Aorta (tissue), 5 donors: ENCODE measurements around the gene NTHL1. TPM values are rescaled to one million over a fixed set of nuclear protein-coding genes. Genes with fewer than 3 reads are reported as not detected.
A peak's percentile ranks its signal among the peaks of the same experiment; 100 is the strongest.

Source experiments
- ATAC-seq: fragments of 200-7000 bp; cut with Tn5 transposase; one replicate; pipeline ENCODE4 v1.9.1; 2022; ENCODE audit warnings: moderate library complexity; ENCODE audit not compliant: low FRiP score
- DNase-seq, 2 donors: peaks; one replicate each; pipeline ENCODE4 v3.0.0-alpha.2; 2020
- H3K27ac ChIP-seq, 2 donors: one replicate each; pipeline ENCODE4 v1.5.1; 2013; ENCODE audit warnings: low read length in 2 of 2, mild to moderate bottlenecking in 2 of 2, moderate library complexity in 2 of 2, control low read depth in 1 of 2, inconsistent platforms in 1 of 2, low read depth in 1 of 2
- H3K27me3 ChIP-seq, 2 donors: one replicate each; pipeline ENCODE4 v1.6.1; 2013; ENCODE audit warnings: control low read depth in 1 of 2, low read length in 1 of 2, mild to moderate bottlenecking in 1 of 2, moderate library complexity in 1 of 2; ENCODE audit not compliant: insufficient read depth in 2 of 2, control insufficient read depth in 1 of 2
- H3K36me3 ChIP-seq, 2 donors: one replicate each; pipeline ENCODE4 v1.6.1; 2013; ENCODE audit warnings: control low read depth in 1 of 2, low read length in 1 of 2, mild to moderate bottlenecking in 1 of 2; ENCODE audit not compliant: insufficient read depth in 2 of 2, control insufficient read depth in 1 of 2
- H3K4me1 ChIP-seq, 2 donors: one replicate each; pipeline ENCODE4 v1.6.1; 2013; ENCODE audit warnings: low read length in 2 of 2, control low read depth in 1 of 2, mild to moderate bottlenecking in 1 of 2, moderate library complexity in 1 of 2; ENCODE audit not compliant: insufficient read depth in 2 of 2, control insufficient read depth in 1 of 2
- H3K4me3 ChIP-seq, 2 donors: one replicate each; pipeline ENCODE4 v1.5.1; 2013; ENCODE audit warnings: low read length in 2 of 2, control low read depth in 1 of 2, mild to moderate bottlenecking in 1 of 2
- H3K9me3 ChIP-seq: one replicate; pipeline ENCODE4 v1.6.1; 2013; ENCODE audit warnings: mild to moderate bottlenecking, low read length; ENCODE audit not compliant: control insufficient read depth
- WGBS, 2 donors: extraction: QIAGEN DNeasy Blood & Tissue Kit; methylation state at CpG; one replicate each; pipeline ENCODE4 v1.1.7; 2013; 5-methylcytosine and 5-hydroxymethylcytosine counted together
- intact Hi-C, 2 donors: fragments of 100-400 bp; cut with DNase I; formaldehyde crosslinking; loops; one replicate each; pipeline versions ENCODE4 v1.14.2 to v1.15.0; 2022
- polyA plus RNA-seq, 2 donors: library from polyadenylated mRNA; stranded (reverse); fragments of 200-250 nt; gene quantifications; one replicate each; pipeline ENCODE4 v1.2.3, GENCODE V29; 2013
- total RNA-seq, 2 donors: library from RNA; stranded (reverse); fragmentation: NEBNext Ultra II Directional; extraction: Animal tissue kit (Norgen Biotek cat#: 25700); gene quantifications; one replicate each; pipeline ENCODE4 v1.2.1, GENCODE V29; 2021
- donor health status: healthy with polysubstance abuse.
- donor health status: Bipolar disorder and iron deficiency.
- donor health status: DM: no; HTN: no; CAD: no.
- donor health status: DM: no; HTN: no; CAD: no.
- donor health status: DM: yes; HTN: yes; CAD: no.

NTHL1 gene
- total and polyA plus RNA-seq, 4 donors, result 7.4 to 33.8 (median 18.6) TPM

- no peaks in the 10 kb centered on the region for H3K4me1 ChIP-seq
- DNase-seq (no peak), ATAC-seq (no peak)
- intact Hi-C loops, result no loop called here
- no peak overlapping the region for H3K27ac ChIP-seq
- 84 to 88% methylated on average over 14 of the region's 14 CpGs for WGBS, 2 donors
- H3K36me3 ChIP-seq, result no peaks in the 10 kb centered on the region
- H3K27me3 ChIP-seq, result no peaks in the 10 kb centered on the region
- no peaks in the 10 kb centered on the region for H3K9me3 ChIP-seq
- H3K4me3 ChIP-seq, result no peak overlapping the region
Observed at GRCh38 chr16:2025251-2025650, 22.4 kb downstream of the NTHL1 start.

DNA sequence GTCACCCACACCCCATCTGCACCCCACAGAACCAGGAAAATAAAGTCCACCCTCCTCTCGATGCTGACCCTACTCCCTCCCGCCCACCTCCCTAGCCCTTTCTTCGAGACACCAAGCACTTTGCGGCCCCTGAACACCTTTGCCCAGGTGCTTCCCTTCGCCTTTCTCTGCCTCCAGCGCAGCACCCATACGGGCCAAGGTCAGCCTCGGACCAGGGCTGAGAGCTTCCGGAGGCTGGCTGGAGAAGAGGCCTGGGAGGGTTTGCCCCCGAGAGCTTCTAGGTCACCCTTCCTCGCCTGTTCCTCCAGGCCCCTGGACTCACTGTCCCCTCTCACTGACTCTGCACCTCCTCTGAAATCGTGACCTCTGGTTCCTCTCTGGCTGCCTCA, 23.6 kb downstream of the NTHL1 start:
- ATAC-seq (no peak), DNase-seq (no peak)
- no peak overlapping the region for H3K27ac ChIP-seq
- H3K27me3 ChIP-seq, result no peaks in the 10 kb centered on the region
- H3K36me3 ChIP-seq, result no peaks in the 10 kb centered on the region
- H3K4me3 ChIP-seq, result no peak overlapping the region
- intact Hi-C loops, result loop anchor here (5.0 kb wide), 2 partner anchors 63 to 128 kb away; no protein-coding TSS in a partner anchor
- no peaks in the 10 kb centered on the region for H3K4me1 ChIP-seq
- no peaks in the 10 kb centered on the region for H3K9me3 ChIP-seq
- 91 to 98% methylated on average over 12 of the region's 12 CpGs for WGBS, 2 donors

- ATAC-seq (peak; percentile 95), DNase-seq (peak; percentile 94 to 99)
- H3K36me3 ChIP-seq, result no peaks in the 10 kb centered on the region
- H3K4me1 ChIP-seq, result no peaks in the 10 kb centered on the region
- intact Hi-C loops, result loop anchor here (5.0 kb wide), 2 partner anchors 64 to 129 kb away; no protein-coding TSS in a partner anchor
- H3K9me3 ChIP-seq, result no peaks in the 10 kb centered on the region
- 18 to 22% methylated on average over 41 to 53 of the region's 53 CpGs for whole genome bisulfite sequencing, 2 donors
- no peak overlapping the region for H3K4me3 ChIP-seq
- H3K27me3 ChIP-seq, result no peaks in the 10 kb centered on the region
- H3K27ac ChIP-seq, result no peak overlapping the region
Observed at GRCh38 chr16:2023092-2024031, 24.3 kb downstream of the NTHL1 start.

DNA sequence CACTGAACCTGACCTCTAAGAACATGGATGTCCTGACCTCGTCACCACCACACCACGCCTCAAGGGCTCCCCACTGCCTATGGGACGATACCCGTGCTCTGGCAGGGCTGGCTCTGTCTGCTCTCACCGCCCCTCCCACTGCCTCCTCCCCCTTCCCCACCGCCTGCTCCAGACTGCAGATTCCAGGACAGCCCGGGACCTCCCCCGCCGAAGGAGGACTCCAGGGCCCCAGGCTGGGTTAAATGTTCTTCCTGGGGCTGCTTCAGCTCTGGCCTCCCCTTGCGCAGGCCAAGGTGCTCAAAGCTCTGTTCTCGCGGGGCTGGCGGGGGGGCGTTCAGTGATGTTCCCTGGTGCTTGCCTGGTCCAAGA, 24.9 kb downstream of the NTHL1 start:
- H3K27me3 ChIP-seq, result no peaks in the 10 kb centered on the region
- H3K27ac ChIP-seq, result no peak overlapping the region
- intact Hi-C loops, result loop anchor here (1.0 to 5.0 kb wide), 3 partner anchors 65 to 130 kb away; no protein-coding TSS in a partner anchor

DNA sequence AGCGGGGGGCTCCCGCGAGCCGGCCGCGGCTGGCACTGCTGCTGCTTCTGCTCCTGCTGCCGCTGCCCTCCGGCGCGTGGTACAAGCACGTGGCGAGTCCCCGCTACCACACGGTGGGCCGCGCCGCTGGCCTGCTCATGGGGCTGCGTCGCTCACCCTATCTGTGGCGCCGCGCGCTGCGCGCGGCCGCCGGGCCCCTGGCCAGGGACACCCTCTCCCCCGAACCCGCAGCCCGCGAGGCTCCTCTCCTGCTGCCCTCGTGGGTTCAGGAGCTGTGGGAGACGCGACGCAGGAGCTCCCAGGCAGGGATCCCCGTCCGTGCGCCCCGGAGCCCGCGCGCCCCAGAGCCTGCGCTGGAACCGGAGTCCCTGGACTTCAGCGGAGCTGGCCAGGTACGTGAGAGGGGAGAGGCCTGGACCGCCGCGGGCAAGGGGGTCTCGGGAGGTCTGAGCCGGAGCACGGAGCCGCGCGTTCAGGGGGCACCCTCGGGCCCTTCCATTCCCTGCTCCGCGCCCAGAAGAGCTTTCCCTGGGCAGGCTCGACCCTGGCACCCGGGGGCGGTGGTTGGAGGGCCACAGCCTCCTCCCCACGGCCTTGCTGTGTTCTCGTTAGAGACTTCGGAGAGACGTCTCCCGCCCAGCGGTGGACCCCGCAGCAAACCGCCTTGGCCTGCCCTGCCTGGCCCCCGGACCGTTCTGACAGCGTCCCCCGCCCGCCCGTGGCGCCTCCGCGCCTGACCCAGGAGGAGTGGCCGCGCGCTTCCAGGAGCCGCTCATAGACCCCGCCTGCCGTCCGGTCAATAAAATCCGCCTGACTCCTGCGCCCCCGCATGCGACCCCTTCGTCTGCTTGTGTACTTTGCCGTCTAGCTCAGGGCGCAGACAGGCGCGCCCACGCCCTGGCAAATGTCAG, 27.5 kb downstream of the NTHL1 start:
- no peaks in the 10 kb centered on the region for H3K36me3 ChIP-seq
- H3K27me3 ChIP-seq, result no peaks in the 10 kb centered on the region
- ATAC-seq (no peak), DNase-seq (no peak)
- no peaks in the 10 kb centered on the region for H3K9me3 ChIP-seq
- intact Hi-C loops, result loop anchor here (5.0 kb wide), 2 partner anchors 67 to 132 kb away; no protein-coding TSS in a partner anchor
- no peaks in the 10 kb centered on the region for H3K4me1 ChIP-seq
- no peak overlapping the region for H3K27ac ChIP-seq
- WGBS, 2 donors, result 1 to 2% methylated on average over 87 to 96 of the region's 96 CpGs
- no peak overlapping the region for H3K4me3 ChIP-seq

More for the DNA sequence above, 24.9 kb downstream of the NTHL1 start:
- WGBS, 2 donors, result 1% methylated on average over 14 of the region's 14 CpGs
- no peaks in the 10 kb centered on the region for H3K4me1 ChIP-seq
- H3K36me3 ChIP-seq, result no peaks in the 10 kb centered on the region
- H3K4me3 ChIP-seq, result no peak overlapping the region
- DNase-seq (no peak), ATAC-seq (peak; percentile 42)
- H3K9me3 ChIP-seq, result no peaks in the 10 kb centered on the region

- ATAC-seq (no peak), DNase-seq (no peak)
- Histone ChIP-seq H3K27me3 (no peaks in the 10 kb centered on the region), H3K4me1 (no peaks in the 10 kb centered on the region), H3K27ac (no peak within 1 kb of the TSS), H3K36me3 (no peaks in the 10 kb centered on the region), H3K9me3 (no peaks in the 10 kb centered on the region), H3K4me3 (no peak within 1 kb of the TSS)
- WGBS, 2 donors, result 3% methylated on average over 21 to 33 of the region's 33 CpGs
- intact Hi-C loops, result no loop called here
Observed at GRCh38 chr16:2019518-2019920, 28.1 kb downstream of the NTHL1 start, which contains the start of gene NPW. Gene NPW, plus strand, starts transcription at chr16:2019785.

- intact Hi-C loops, result no loop called here
- Histone ChIP-seq H3K36me3 (no peaks in the 10 kb centered on the region), H3K4me1 (no peaks in the 10 kb centered on the region), H3K27me3 (no peaks in the 10 kb centered on the region), H3K27ac (no peak overlapping the region), H3K4me3 (no peak overlapping the region), H3K9me3 (no peaks in the 10 kb centered on the region)
- WGBS, 2 donors, result 29 to 30% methylated on average over 13 of the region's 13 CpGs
- DNase-seq (no peak), ATAC-seq (no peak)
Observed at GRCh38 chr16:2016407-2016922, 31.2 kb downstream of the NTHL1 start.

GRCh38 chr16:2015947-2016208, 31.8 kb downstream of the NTHL1 start:
- no peak for ATAC-seq
- no peak for DNase-seq
- intact Hi-C loops, result no loop called here
- H3K27ac ChIP-seq, result no peak overlapping the region
- no peak overlapping the region for H3K4me3 ChIP-seq
- H3K36me3 ChIP-seq, result no peaks in the 10 kb centered on the region
- no peaks in the 10 kb centered on the region for H3K4me1 ChIP-seq
- H3K27me3 ChIP-seq, result no peaks in the 10 kb centered on the region
- H3K9me3 ChIP-seq, result no peaks in the 10 kb centered on the region
- WGBS, 2 donors, result 88% methylated on average over 5 to 7 of the region's 7 CpGs
